Activated CD4-positive, alpha-beta T cell treated with anti-CD3 and anti-CD28 coated beads for 4 hours (primary cell): ENCODE measurements around the gene SDR42E1.
"Not testable (repeated sequence)": the region's sequence is repeated elsewhere in the genome, so short reads cannot be mapped to it uniquely, and the experiment has no call there.

Experiments used
- DNase-seq, 2 donors: peaks; one replicate each; pipeline ENCODE4 v3.0.0-alpha.2; 2020

The SDR42E1 gene

GRCh38 chr16:82002831-82003230 lies 8.4 kb downstream of the SDR42E1 start:
- DNase-seq = no peak

DNA sequence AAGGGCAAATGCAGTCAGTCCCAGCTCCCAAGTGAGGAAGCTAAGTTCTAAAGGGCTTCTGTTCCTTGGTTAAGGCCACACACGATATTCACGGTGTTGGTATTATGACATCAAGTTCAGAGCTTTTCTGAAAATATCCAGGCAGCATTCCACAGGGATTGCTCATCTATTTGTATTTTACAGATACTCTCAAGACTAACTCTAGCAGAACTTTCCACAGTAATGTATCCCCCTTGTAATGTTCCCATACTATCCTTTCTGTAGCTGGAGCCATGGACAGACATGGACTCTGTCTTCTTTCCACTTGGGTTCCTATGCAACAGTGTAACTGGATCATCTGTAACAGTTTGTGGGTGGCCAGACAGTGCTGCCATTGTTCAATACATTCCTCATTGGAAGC lies 13.5 kb downstream of the SDR42E1 start:
- no peak for DNase-seq

GRCh38 chr16:81996664-81997509 lies 14.4 kb downstream of the SDR42E1 start:
- no peak for DNase-seq

GRCh38 chr16:81995651-81996050 lies 15.6 kb downstream of the SDR42E1 start:
- DNase-seq = no peak

GRCh38 chr16:81994485-81994884 lies 16.8 kb downstream of the SDR42E1 start:
- no peak for DNase-seq

DNA sequence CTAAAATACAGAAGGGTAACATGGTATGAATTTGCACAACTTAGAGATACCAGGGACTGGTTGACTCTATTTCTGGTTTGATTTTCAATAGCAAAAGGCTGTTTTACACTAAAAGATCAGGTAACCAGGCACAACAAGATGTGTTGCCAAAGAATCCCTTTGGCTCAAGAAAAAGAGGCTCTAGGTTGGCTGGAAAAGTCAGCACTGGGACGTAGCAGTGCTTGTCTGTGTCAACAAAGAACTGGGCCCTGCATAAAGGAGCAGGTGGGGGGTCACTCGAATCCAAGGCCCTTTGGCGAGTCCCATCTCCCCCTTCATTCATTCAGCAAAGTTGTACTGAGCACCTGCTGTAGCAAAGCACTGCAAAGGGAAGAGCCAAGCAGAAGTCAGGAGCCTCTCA lies 18.4 kb downstream of the SDR42E1 start:
- no peak for DNase-seq

- no peak for DNase-seq
Observed at GRCh38 chr16:81987706-81988105, 23.6 kb downstream of the SDR42E1 start.

- DNase-seq = no peak
Observed at GRCh38 chr16:81987121-81987520, 24.1 kb downstream of the SDR42E1 start.

DNA sequence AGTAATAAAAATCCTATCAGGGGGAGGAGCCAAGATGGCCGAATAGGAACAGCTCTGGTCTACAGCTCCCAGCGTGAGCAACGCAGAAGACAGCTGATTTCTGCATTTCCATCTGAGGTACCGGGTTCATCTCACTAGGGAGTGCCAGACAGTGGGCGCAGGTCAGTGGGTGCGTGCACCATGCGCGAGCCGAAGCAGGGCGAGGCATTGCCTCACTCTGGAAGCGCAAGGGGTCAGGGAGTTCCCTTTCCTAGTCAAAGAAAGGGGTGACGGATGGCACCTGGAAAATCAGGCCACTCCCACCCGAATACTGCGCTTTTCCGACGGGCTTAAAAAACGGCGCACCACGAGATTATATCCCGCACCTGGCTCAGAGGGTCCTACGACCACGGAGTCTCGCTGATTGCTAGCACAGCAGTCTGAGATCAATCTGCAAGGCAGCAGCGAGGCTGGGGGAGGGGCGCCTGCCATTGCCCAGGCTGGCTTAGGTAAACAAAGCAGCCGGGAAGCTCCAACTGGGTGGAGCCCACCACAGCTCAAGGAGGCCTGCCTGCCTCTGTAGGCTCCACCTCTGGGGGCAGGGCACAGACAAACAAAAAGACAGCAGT lies 33.8 kb downstream of the SDR42E1 start:
- not testable (repeated sequence) for DNase-seq

GRCh38 chr16:81975637-81976036 lies 35.6 kb downstream of the SDR42E1 start:
- no peak for DNase-seq

DNA sequence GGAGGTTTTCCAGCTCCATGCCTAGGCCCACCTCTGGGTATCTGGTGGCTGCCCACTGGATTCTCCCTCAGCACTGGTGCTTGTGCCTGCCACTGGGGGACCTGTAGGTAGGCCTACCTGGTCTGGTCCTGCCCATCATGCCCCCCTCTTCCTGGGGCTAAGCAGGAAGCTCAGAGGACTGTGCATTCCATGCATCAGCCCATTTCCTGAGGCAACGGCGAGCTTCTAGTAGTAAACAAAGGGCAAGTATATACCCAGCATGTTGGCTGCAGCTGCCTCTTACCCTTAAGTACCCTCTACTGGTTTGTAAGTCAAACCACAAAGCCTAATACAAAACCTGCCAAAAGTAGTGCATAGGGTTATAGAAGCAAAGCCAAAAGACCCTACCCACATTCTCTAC lies 37.5 kb downstream of the SDR42E1 start:
- no peak for DNase-seq

GRCh38 chr16:81971853-81972252 lies 39.4 kb downstream of the SDR42E1 start:
- no peak for DNase-seq

GRCh38 chr16:81967358-81967757 lies 43.9 kb downstream of the SDR42E1 start:
- no peak for DNase-seq

- no peak for DNase-seq
Observed at GRCh38 chr16:81964808-81965207, 46.5 kb downstream of the SDR42E1 start.

DNA sequence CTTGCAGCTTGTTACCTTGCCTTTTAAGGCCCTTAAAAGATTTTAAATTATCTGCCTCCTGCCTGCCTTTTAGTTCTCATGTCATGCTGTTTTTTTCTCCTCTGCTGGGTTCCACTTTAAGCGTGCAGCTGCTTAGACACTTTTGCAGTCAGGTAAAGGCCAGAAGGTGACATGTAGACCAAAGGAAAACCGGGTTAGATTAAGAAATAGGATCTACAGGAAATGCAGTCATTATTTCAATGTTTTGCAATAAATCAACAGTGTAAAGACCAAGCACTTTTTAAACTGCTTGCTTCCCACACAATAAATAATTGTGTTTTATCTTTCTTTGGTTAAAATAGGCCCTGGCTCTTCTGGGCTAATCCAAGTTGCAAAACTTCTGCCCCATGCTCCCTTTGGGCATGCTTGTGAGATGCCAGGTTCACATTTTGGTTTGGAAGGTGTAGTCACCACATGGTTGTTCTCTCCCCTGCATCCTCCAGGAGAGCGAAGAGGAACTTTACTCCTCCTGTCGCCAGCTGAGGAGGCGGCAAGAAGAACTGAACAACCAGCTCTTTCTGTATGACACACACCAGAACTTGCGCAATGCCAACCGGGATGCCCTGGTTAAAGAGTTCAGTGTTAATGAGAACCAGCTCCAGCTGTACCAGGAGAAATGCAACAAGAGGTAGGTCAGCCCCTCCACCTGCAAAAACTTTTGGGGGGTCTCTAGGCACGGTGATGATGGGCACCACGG lies 54.9 kb downstream of the SDR42E1 start:
- DNase-seq = no peak

DNA sequence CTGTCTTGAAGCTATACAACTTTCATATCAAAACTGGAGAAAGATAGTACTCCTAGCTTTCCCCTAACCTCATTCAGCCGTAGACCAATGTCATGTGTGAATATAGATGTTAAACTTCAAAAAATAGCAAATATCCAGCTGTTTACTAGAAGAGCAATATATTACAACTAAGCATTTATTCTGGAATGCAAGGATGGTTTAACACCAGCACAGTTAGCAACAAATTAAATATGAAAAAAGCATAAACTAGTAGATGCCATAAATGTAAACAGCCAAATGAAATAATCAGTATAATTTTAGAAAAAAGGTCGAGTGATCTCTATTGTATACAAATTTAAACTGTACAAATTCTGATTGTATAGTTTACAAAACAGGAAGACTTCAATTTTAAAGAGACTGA lies 59.7 kb downstream of the SDR42E1 start:
- no peak for DNase-seq

- DNase-seq = no peak
Observed at GRCh38 chr16:81946206-81946605, 65.1 kb downstream of the SDR42E1 start.

DNA sequence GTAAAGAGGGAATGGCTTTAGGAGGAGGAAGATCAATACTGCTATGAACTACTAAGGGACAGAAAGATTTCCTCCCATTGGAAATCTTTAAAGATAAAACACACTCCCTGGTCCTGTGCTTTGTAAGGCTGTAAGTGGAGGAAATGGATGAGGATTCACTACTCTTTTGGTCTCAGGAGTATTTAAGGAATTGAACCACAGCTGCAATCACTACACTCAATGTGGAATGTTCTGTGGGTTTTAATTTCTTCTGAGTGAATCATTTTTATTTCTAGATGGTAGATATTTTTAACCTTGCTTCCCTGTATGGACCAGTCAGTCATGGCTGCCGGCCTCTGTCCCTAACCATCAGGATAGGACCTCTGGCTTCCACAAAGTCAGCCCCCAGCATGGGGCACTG lies 65.6 kb downstream of the SDR42E1 start:
- DNase-seq = no peak

DNA sequence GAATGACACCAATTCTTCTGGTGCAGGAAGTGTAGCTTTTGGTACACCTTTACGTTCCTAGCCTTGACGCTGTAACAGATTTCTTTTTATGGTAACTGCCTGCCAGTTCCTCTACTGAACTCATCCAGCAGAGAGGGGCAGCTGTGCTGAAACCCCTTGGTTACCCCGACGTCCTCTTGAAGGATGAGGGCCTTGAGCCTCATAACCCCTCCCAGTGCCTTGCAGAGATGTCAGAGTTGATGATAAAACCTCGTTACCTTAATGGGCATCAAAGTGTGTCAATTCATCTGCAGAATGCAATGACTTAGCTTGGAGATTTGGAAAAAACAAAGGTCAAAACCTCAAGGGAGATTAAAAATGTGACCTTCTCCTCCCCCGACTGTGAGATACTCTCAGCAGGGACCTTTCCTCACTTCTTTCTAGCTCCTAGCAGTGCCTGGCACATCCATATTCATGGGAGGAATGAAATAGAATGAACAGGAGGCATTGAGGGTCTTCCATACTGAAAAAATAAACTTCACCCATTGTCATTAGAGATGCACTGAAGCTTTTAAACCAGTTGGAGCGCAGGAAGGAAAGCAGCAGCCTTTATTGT lies 69.2 kb downstream of the SDR42E1 start:
- no peak for DNase-seq

DNA sequence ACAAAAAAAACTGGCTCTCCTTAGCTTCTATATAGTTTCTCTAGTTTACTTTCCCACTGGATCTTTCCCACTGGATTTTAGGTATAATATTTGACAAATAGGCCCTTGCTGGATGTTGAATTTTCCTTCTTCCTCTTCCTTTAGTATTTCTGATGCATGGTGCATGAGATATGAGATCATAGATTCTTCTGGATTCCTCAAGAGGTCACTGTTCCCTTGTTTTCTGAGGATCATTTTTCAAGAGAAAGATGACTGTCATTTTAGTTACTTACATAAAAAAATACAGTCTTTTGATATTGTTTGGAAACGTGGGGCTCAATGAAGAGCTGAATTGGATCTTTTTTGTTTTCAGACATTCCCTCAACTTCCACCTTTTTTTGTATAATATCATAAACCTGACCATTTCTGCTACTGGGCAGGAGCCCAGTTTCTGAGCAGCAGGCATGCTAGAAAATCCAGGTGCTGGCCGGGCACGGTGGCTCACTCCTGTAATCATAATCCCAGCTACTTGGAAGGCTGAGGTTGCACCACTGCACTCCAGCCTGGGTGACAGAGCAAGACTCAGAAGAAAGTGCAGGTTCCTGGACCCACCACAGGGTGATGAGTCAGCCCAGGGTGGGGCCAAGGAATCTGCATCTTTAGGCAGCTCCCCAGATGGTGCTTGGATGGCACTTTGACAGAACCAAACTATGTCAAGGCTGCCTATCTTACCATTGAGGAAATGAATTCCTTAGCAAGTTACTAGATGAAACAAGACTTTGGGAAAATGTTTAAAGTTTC lies 70.3 kb downstream of the SDR42E1 start:
- no peak for DNase-seq

DNA sequence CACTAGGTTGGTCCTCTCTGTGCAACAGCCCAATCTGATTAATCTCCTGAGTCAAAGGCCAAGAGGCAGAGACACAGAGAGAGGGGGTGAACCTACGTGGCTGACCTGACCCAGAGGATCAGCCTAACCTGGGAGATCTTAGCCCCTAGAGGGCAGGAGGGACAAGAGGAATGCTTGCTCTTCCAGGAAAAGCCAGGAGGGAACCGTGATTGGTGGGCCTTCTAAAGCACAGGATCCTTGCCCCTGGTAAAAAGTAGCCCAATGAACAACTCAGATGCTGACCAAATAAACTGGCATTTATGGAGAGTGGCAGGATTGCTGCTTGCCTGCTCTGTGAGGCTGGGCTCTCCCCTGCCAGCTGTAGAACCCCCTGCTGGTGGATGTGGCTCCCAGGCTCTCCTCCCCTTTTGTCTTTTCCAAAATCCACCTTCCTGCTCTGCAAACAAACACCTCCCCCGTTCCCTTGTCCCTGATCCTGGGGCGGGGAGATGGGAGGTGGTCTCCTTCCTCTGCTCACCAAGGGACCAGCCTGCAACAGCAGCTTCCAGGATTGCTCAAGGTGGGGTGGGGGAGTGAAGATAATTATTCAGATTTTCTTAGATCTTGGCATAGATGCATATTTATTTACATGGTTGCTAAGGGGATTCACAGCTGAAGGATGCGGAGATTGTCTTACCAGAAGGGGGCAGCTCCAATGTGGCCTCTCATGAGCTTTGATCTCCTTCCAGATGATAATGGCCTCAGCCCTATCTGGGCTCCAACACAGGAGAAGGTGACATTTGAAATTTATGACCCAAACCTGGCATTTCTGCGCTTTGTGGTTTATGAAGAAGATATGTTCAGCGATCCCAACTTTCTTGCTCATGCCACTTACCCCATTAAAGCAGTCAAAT lies 71.9 kb downstream of the SDR42E1 start:
- no peak for DNase-seq
